ENCODE data around the gene GOLIM4.

DNA sequence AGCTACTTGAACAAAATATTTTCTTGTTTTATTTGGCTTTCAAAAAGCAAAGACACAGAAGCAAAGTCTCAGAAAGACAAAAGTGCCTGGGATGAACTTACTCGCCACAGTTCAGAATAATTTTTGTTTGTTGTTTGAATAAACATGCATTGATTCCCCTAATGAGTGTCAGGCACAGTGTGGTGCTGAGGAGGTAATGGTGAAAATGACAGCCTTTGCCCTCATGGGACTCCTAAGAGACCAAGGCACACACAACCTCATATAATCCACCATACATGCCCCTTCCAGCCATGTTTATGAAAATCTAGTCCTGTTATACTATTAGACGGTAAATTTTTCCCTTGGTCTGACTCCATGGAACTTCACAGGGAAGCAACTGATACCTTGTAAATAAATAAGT lies 2.5 kb downstream of the GOLIM4 start:
- TF ChIP-seq TAF1 (conservative IDR thresholded peaks at IDR 0.05) (no peak), CTCF (IDR thresholded peaks at IDR 0.05; ENCODE audit: low read depth, low read length, missing input control) (no peak), NR2F2 (IDR thresholded peaks at IDR 0.05) (no peak), FOXA2 (IDR thresholded peaks at IDR 0.05) (no peak), YY1 (IDR thresholded peaks at IDR 0.05) (no peak), ATF3 (IDR thresholded peaks at IDR 0.05) (no peak)
- TF ChIP-seq, protein P1, sequence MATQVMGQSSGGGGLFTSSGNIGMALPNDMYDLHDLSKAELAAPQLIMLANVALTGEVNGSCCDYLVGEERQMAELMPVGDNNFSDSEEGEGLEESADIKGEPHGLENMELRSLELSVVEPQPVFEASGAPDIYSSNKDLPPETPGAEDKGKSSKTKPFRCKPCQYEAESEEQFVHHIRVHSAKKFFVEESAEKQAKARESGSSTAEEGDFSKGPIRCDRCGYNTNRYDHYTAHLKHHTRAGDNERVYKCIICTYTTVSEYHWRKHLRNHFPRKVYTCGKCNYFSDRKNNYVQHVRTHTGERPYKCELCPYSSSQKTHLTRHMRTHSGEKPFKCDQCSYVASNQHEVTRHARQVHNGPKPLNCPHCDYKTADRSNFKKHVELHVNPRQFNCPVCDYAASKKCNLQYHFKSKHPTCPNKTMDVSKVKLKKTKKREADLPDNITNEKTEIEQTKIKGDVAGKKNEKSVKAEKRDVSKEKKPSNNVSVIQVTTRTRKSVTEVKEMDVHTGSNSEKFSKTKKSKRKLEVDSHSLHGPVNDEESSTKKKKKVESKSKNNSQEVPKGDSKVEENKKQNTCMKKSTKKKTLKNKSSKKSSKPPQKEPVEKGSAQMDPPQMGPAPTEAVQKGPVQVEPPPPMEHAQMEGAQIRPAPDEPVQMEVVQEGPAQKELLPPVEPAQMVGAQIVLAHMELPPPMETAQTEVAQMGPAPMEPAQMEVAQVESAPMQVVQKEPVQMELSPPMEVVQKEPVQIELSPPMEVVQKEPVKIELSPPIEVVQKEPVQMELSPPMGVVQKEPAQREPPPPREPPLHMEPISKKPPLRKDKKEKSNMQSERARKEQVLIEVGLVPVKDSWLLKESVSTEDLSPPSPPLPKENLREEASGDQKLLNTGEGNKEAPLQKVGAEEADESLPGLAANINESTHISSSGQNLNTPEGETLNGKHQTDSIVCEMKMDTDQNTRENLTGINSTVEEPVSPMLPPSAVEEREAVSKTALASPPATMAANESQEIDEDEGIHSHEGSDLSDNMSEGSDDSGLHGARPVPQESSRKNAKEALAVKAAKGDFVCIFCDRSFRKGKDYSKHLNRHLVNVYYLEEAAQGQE (IDR thresholded peaks at IDR 0.05): no peak

All from liver (tissue), 3 donors.